NCI-H146 (cell line): ENCODE results near the gene NXPH2.

Experiments used
- DNase-seq: peaks from one replicate; lab custom pipeline; 2025; lab: John Stamatoyannopoulos, UW

The NXPH2 gene

GRCh38 chr2:138779781-138780445 is at the start of gene NXPH2:
Gene NXPH2, minus strand, starts transcription at chr2:138780390. Its CDS starts 149 bp downstream, at chr2:138780241.
- peak; percentile 18 for DNase-seq

GRCh38 chr2:138829326-138829919 is 49.2 kb upstream of the NXPH2 start:
- peak; percentile 84 for DNase-seq

GRCh38 chr2:138827426-138828054 is 47.4 kb upstream of the NXPH2 start:
- DNase-seq, result peak; percentile 81

- DNase-seq, result peak; percentile 95
Observed at GRCh38 chr2:138823666-138824065, 43.5 kb upstream of the NXPH2 start.

GRCh38 chr2:138819964-138820363 is 39.8 kb upstream of the NXPH2 start:
- DNase-seq, result no peak

GRCh38 chr2:138818556-138818955 is 38.4 kb upstream of the NXPH2 start:
- peak; percentile 51 for DNase-seq

GRCh38 chr2:138814123-138814898 is 34.1 kb upstream of the NXPH2 start:
- peak; percentile 99 for DNase-seq

GRCh38 chr2:138811431-138811830 is 31.2 kb upstream of the NXPH2 start:
- DNase-seq, result no peak

GRCh38 chr2:138794724-138795123 is 14.5 kb upstream of the NXPH2 start:
- no peak for DNase-seq

- peak; percentile 59 for DNase-seq
Observed at GRCh38 chr2:138787053-138787666, 7.0 kb upstream of the NXPH2 start.

GRCh38 chr2:138782383-138782782 is 2.2 kb upstream of the NXPH2 start:
- no peak for DNase-seq

GRCh38 chr2:138780908-138781307 is 718 bp upstream of the NXPH2 start:
- DNase-seq, result no peak

GRCh38 chr2:138780446-138780880 is 273 bp upstream of the NXPH2 start:
- DNase-seq, result no peak

- no peak for DNase-seq
Observed at GRCh38 chr2:138779406-138779780, 797 bp downstream of the NXPH2 start.

GRCh38 chr2:138777996-138778395 is 2.2 kb downstream of the NXPH2 start:
- DNase-seq, result no peak

GRCh38 chr2:138775736-138776135 is 4.5 kb downstream of the NXPH2 start:
- no peak for DNase-seq

- DNase-seq, result no peak
Observed at GRCh38 chr2:138771534-138771933, 8.7 kb downstream of the NXPH2 start.

GRCh38 chr2:138767101-138767500 is 13.1 kb downstream of the NXPH2 start:
- DNase-seq, result no peak

GRCh38 chr2:138766464-138766863 is 13.7 kb downstream of the NXPH2 start:
- no peak for DNase-seq

- DNase-seq, result no peak
Observed at GRCh38 chr2:138763971-138764370, 16.2 kb downstream of the NXPH2 start.

GRCh38 chr2:138762533-138762932 is 17.7 kb downstream of the NXPH2 start:
- DNase-seq, result no peak

GRCh38 chr2:138760676-138761075 is 19.5 kb downstream of the NXPH2 start:
- DNase-seq, result peak; percentile 5
